G401 (cell line): ENCODE data around the gene CRK. TPM values are rescaled to one million over a fixed set of nuclear protein-coding genes. Genes with fewer than 3 reads are reported as not detected.
A peak's percentile ranks its signal among the peaks of the same experiment; 100 is the strongest.
"Not testable (repeated sequence)": the region's sequence is repeated elsewhere in the genome, so short reads cannot be mapped to it uniquely, and the experiment has no call there.

Experiments
- DNase-seq: peaks from one replicate; pipeline ENCODE4 v3.0.0-alpha.2; 2015; ENCODE audit warnings: low spot score
- in situ Hi-C: cut with HindIII; loops from 2 replicates; pipeline ENCODE4 v1.10.0; 2016; ENCODE audit warnings: low sequenced_read_pairs, mixed read lengths
- total RNA-seq: library from RNA; depleted of rRNA; stranded (reverse); fragments of >200 nt; shearing (Covaris generic); gene quantifications from 2 replicates; pipeline ENCODE4 v1.2.3, GENCODE V29; 2014

CRK gene
- total RNA-seq, 1 experiment from 2014 or later = 92.7 TPM

GRCh38 chr17:1399679-1400512 is 56.1 kb downstream of the CRK start, which contains the start of gene YWHAE:
Gene YWHAE (minus strand): TSS chr17:1400222. CDS start chr17:1400110, 112 bp downstream.
- in situ Hi-C loops = no loop called here
- peak; percentile 92 for DNase-seq

GRCh38 chr17:1398931-1399678 is 56.9 kb downstream of the CRK start:
- in situ Hi-C loops = no loop called here
- DNase-seq = no peak

DNA sequence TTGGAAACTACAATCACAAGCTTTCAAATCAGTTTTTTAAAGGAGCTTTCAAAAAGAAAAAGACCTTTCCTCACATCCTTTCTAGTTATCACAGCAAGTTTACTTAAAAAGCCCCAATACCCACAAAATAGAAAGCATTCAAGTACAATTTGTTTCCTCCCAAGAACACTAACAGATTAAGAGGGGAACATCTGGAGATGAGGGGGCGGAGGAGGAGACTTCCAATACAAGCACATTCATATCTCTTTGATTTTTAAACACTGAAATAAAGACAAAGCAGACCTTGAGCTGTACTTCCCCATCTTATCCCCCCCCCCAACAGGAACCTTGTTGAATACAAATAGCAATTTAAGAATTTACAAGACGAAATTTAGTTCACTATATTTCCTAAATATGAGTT is 58.0 kb downstream of the CRK start:
- in situ Hi-C loops = no loop called here
- DNase-seq = no peak

GRCh38 chr17:1395876-1396665 is 60.0 kb downstream of the CRK start:
- in situ Hi-C loops, DNase-seq: not testable (repeated sequence)

GRCh38 chr17:1391577-1391976 is 64.5 kb downstream of the CRK start:
- DNase-seq = no peak
- in situ Hi-C loops = no loop called here

DNA sequence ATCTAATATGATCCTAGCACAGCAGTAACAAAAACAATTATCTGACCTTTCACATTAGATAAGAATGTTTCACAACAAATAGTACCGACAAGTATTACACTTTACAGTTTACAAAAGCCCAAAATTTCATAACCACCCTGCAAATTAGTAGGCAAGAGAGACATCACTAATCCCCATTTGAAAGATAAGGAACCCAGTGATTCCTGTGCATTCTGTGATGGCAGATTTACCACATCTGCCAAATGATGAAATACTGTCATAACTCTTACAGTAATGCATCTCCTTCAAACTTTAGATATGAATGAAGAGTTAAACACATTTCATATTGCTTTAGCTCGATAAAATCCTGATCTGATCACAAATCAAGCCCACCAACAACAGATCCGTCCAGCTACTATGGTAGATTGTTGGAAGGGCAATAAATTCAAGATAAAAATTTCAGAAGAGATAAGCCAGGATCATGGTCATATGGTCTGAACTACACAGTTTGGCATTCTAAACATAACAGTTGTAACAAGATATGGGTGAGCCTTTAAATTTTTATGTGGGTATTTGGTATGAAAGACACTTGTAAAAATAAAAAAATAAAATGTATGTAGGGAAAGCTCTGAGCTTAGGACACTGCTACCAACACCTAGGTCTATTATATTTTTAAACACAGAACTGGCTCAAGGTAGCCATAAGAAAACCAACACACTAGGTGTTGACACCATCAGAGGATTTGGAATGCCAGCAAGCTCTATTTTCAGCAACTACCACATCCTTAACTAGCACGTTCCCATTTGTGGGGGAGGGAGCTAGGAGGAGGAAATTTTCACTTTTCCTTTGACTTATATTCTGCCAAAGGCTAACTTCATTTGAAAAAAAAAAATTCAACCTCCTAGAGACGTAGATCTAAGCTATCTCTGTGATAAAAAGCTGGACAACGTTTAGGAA is 65.3 kb downstream of the CRK start:
- no peak for DNase-seq

GRCh38 chr17:1387490-1388227 is 68.4 kb downstream of the CRK start:
- in situ Hi-C loops, DNase-seq: not testable (repeated sequence)

More for the DNA sequence above, 65.3 kb downstream of the CRK start:
- in situ Hi-C loops = no loop called here

- in situ Hi-C loops, DNase-seq: not testable (repeated sequence)
Measured at GRCh38 chr17:1386675-1387190, 69.3 kb downstream of the CRK start.

- no peak for DNase-seq
Measured at GRCh38 chr17:1386265-1386664, 69.8 kb downstream of the CRK start.

DNA sequence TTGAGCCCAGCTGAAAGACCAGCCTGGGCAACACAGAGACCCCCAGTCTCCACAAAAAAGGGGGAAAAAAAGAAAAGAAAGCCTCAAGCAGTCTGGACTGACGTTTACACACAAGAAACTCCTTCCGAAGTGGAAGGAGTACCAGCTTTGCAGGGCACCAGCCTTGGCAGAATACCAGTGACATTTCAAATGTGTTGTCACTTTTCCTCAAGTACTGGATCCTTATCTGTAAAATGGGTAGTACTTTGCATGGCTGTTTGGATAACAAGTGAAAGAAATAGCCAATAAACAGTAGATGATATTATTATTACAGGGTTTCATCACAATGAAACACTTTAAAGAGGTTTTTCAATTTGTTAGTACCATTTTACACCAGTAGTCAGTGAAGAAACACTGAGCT is 70.2 kb downstream of the CRK start:
- in situ Hi-C loops = no loop called here
- DNase-seq = no peak

More at GRCh38 chr17:1386265-1386664, 69.8 kb downstream of the CRK start:
- in situ Hi-C loops = no loop called here

GRCh38 chr17:1384905-1385435 is 71.1 kb downstream of the CRK start:
- in situ Hi-C loops = no loop called here
- no peak for DNase-seq

DNA sequence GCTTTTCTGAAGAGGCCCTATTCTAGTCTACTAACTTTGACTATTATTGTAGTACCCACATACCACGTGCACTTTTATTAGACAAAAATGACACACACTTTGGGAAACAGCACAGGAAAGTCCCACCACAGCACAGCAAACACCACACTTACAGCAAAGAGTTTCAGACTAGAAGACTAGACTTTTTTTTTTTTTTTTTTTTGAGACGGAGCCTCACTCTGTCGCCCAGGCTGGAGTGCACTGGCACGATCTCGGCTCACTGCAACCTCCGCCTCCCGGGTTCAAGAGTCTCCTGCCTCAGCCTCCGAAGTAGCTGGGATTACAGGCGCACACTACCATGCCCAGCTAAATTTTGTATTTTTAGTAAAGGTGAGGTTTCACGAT is 76.1 kb downstream of the CRK start:
- in situ Hi-C loops = no loop called here
- DNase-seq = no peak

- DNase-seq = no peak
- in situ Hi-C loops = no loop called here
Measured at GRCh38 chr17:1379208-1379929, 76.7 kb downstream of the CRK start.

GRCh38 chr17:1378476-1378860 is 77.6 kb downstream of the CRK start:
- DNase-seq, in situ Hi-C loops: not testable (repeated sequence)

- DNase-seq = no peak
- in situ Hi-C loops = no loop called here
Measured at GRCh38 chr17:1377334-1377733, 78.7 kb downstream of the CRK start.

DNA sequence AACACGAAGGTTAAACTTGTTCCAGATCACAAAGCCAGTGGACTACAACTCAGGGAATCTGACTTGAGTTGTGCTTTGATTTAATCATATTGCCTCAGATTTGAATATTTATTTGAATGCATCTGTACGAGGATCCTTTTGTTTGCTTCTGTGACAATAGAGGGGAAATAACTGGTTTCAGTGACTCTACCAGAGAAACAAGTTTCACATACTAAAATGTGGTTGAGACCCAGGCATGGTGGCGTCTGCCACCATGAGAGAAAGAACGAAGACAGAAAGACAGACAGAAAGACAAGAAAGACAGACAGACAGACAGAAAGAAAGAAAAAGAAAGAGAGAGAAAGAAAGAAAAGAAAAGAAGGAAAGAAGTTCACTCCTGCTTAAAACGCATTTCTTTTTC is 80.0 kb downstream of the CRK start:
- in situ Hi-C loops = no loop called here
- DNase-seq = no peak

GRCh38 chr17:1375615-1376014 is 80.4 kb downstream of the CRK start:
- in situ Hi-C loops = no loop called here
- no peak for DNase-seq
